Measurements from ENCODE around the gene DCTN1.

The DCTN1 gene

GRCh38 chr2:74413001-74413698, 33.0 kb upstream of the DCTN1 start:
- no peak for DNase-seq (ENCODE audit: low spot score)

GRCh38 chr2:74407682-74408081, 27.6 kb upstream of the DCTN1 start:
- DNase-seq (ENCODE audit: low spot score): no peak

- no peak for DNase-seq (ENCODE audit: low spot score)
Measured at GRCh38 chr2:74406035-74406434, 25.9 kb upstream of the DCTN1 start.

GRCh38 chr2:74401891-74402290, 21.8 kb upstream of the DCTN1 start:
- no peak for DNase-seq (ENCODE audit: low spot score)

GRCh38 chr2:74399785-74400184, 19.7 kb upstream of the DCTN1 start:
- DNase-seq (ENCODE audit: low spot score): peak; percentile 31

GRCh38 chr2:74396149-74396548, 16.0 kb upstream of the DCTN1 start:
- no peak for DNase-seq (ENCODE audit: low spot score)

- DNase-seq (ENCODE audit: low spot score): no peak
Measured at GRCh38 chr2:74393525-74393924, 13.4 kb upstream of the DCTN1 start.

- DNase-seq (ENCODE audit: low spot score): no peak
Measured at GRCh38 chr2:74392449-74392743, 12.3 kb upstream of the DCTN1 start.

- peak; percentile 96 for DNase-seq (ENCODE audit: low spot score)
Measured at GRCh38 chr2:74391580-74392448, 11.7 kb upstream of the DCTN1 start.

- peak; percentile 28 for DNase-seq (ENCODE audit: low spot score)
Measured at GRCh38 chr2:74391209-74391579, 11.1 kb upstream of the DCTN1 start.

- DNase-seq (ENCODE audit: low spot score): no peak
Measured at GRCh38 chr2:74390606-74391005, 10.5 kb upstream of the DCTN1 start.

GRCh38 chr2:74387346-74387745, 7.2 kb upstream of the DCTN1 start:
- no peak for DNase-seq (ENCODE audit: low spot score)

GRCh38 chr2:74385396-74385795, 5.3 kb upstream of the DCTN1 start:
- DNase-seq (ENCODE audit: low spot score): no peak

- DNase-seq (ENCODE audit: low spot score): no peak
Measured at GRCh38 chr2:74384051-74384450, 3.9 kb upstream of the DCTN1 start.

- no peak for DNase-seq (ENCODE audit: low spot score)
Measured at GRCh38 chr2:74383254-74383653, 3.1 kb upstream of the DCTN1 start.

- DNase-seq (ENCODE audit: low spot score): no peak
Measured at GRCh38 chr2:74381751-74382150, 1.6 kb upstream of the DCTN1 start.

- no peak for DNase-seq (ENCODE audit: low spot score)
Measured at GRCh38 chr2:74378007-74378406, 2.1 kb downstream of the DCTN1 start.

- no peak for DNase-seq (ENCODE audit: low spot score)
Measured at GRCh38 chr2:74375838-74376237, 4.3 kb downstream of the DCTN1 start.

GRCh38 chr2:74374509-74375205, 5.5 kb downstream of the DCTN1 start:
- no peak for DNase-seq (ENCODE audit: low spot score)

GRCh38 chr2:74373985-74374384, 6.1 kb downstream of the DCTN1 start:
- no peak for DNase-seq (ENCODE audit: low spot score)

GRCh38 chr2:74373221-74373676, 6.9 kb downstream of the DCTN1 start:
- no peak for DNase-seq (ENCODE audit: low spot score)

- no peak for DNase-seq (ENCODE audit: low spot score)
Measured at GRCh38 chr2:74372674-74373073, 7.4 kb downstream of the DCTN1 start.

GRCh38 chr2:74371421-74371820, 8.7 kb downstream of the DCTN1 start:
- DNase-seq (ENCODE audit: low spot score): no peak
